DND-41 (cell line): Measurements from ENCODE around the gene FDCSP.

Experiments
- EZH2 ChIP-seq: IDR thresholded peaks from 3 replicates; pipeline ENCODE4 v1.6.1; 2012; ENCODE audit warnings: borderline replicate concordance, low read depth, mild to moderate bottlenecking, moderate library complexity, low read length, inconsistent platforms; ENCODE audit not compliant: severe bottlenecking
- TF ChIP-seq, protein P1 (sequence below): IDR thresholded peaks from 2 replicates; pipeline ENCODE4 v1.5.1; 2012; ENCODE audit warnings: borderline replicate concordance, low read length, moderate library complexity, mild to moderate bottlenecking; ENCODE audit not compliant: poor library complexity, severe bottlenecking; ENCODE audit errors: extremely low read depth

DNA sequence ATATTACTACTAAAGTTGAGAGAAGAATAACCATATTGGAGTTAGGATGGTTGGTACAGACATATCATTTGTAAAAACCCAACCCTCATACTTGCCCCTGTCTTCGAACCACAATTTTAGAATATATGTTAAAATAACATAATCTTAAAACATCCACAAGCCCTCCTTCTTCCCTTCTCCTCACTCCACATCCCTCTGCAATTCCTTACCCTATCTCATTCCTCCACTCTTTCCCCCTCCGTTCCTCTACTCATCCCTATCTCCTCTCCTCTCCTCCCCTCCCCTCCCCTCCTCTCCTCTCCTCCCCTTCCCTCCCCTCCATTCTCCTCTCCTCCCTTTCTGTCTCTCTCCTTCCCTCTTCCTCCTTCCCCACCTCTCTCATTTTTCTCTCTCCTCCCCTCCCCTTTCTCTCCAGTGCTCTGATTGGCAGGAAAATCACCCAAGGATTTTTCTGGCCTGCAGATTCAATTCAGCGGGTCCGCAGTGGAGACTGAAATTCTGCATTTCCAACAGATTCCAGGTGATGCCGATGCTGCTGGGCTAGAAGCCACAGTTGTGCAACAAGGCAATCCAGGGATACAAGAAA, 47.8 kb upstream of the FDCSP start:
- TF ChIP-seq, protein P1, sequence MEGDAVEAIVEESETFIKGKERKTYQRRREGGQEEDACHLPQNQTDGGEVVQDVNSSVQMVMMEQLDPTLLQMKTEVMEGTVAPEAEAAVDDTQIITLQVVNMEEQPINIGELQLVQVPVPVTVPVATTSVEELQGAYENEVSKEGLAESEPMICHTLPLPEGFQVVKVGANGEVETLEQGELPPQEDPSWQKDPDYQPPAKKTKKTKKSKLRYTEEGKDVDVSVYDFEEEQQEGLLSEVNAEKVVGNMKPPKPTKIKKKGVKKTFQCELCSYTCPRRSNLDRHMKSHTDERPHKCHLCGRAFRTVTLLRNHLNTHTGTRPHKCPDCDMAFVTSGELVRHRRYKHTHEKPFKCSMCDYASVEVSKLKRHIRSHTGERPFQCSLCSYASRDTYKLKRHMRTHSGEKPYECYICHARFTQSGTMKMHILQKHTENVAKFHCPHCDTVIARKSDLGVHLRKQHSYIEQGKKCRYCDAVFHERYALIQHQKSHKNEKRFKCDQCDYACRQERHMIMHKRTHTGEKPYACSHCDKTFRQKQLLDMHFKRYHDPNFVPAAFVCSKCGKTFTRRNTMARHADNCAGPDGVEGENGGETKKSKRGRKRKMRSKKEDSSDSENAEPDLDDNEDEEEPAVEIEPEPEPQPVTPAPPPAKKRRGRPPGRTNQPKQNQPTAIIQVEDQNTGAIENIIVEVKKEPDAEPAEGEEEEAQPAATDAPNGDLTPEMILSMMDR, result no peak
- TF ChIP-seq EZH2, result no peak
